CD4-positive, alpha-beta T cell (primary cell): ENCODE measurements around the gene TEX14. TPM values are rescaled to one million over a fixed set of nuclear protein-coding genes. Genes with fewer than 3 reads are reported as not detected.
"Not testable (repeated sequence)": the region's sequence is repeated elsewhere in the genome, so short reads cannot be mapped to it uniquely, and the experiment has no call there.

Source experiments
- ATAC-seq: fragments of 200-7000 bp; cut with Tn5 transposase; one replicate; pipeline ENCODE4 v1.10.0; 2022; ENCODE audit warnings: mild to moderate bottlenecking; ENCODE audit not compliant: poor library complexity
- CTCF ChIA-PET: fragments of 350-600 bp; sonication (Branson Sonifier 250); formaldehyde crosslinking; loops from one replicate; lab custom pipeline; 2021; ENCODE audit warnings: antibody characterized with exemption, inconsistent platforms; lab: Charles Lee
- POLR2A ChIA-PET: fragments of 350-600 bp; sonication (Branson Sonifier 250); formaldehyde crosslinking; loops from one replicate; lab custom pipeline; 2021; ENCODE audit warnings: antibody characterized with exemption, inconsistent platforms; lab: Charles Lee
- DNase-seq, 14 experiments: peaks; one replicate each; pipeline ENCODE4 v3.0.0-alpha.2; 2013 to 2020; ENCODE audit warnings: mixed read lengths in 2 of 14
- H3K27ac ChIP-seq, 2 donors: one replicate each; pipeline versions ENCODE4 v1.5.1 to v1.7.0; 2013; ENCODE audit warnings: low read length in 2 of 2, low read depth in 1 of 2, mild to moderate bottlenecking in 1 of 2
- H3K27me3 ChIP-seq, 2 experiments: 1 replicate in 1 of 2; 2 replicates in 1 of 2; pipeline versions ENCODE4 v1.6.1 to v1.7.0; 2013; ENCODE audit warnings: low read length in 2 of 2, control low read depth in 1 of 2, mild to moderate bottlenecking in 1 of 2, moderate library complexity in 1 of 2; ENCODE audit not compliant: insufficient read depth in 2 of 2, control insufficient read depth in 1 of 2
- H3K36me3 ChIP-seq: one replicate; pipeline ENCODE4 v1.6.1; 2013; ENCODE audit warnings: low read length, control low read depth; ENCODE audit not compliant: insufficient read depth
- H3K4me1 ChIP-seq: one replicate; pipeline ENCODE4 v1.6.1; 2013; ENCODE audit warnings: low read length, control low read depth; ENCODE audit not compliant: insufficient read depth
- H3K4me3 ChIP-seq: one replicate; pipeline ENCODE4 v1.5.1; 2013; ENCODE audit warnings: mild to moderate bottlenecking, low read length, moderate library complexity
- H3K9me3 ChIP-seq, 2 experiments: 1 replicate in 1 of 2; 2 replicates in 1 of 2; pipeline versions ENCODE4 v1.6.1 to v1.7.0; 2013; ENCODE audit warnings: low read length in 2 of 2, mild to moderate bottlenecking in 2 of 2, control low read depth in 1 of 2, moderate library complexity in 1 of 2; ENCODE audit not compliant: control insufficient read depth in 1 of 2, insufficient read depth in 1 of 2
- H3K27ac Mint-ChIP-seq: one replicate; pipeline ENCODE4 v1.8.0; 2020; ENCODE audit warnings: mixed read lengths
- H3K27me3 Mint-ChIP-seq: one replicate; pipeline ENCODE4 v1.8.0; 2021; ENCODE audit warnings: mixed read lengths
- H3K36me3 Mint-ChIP-seq: one replicate; pipeline ENCODE4 v1.8.0; 2021; ENCODE audit warnings: low read depth, mixed read lengths
- H3K4me1 Mint-ChIP-seq: one replicate; pipeline ENCODE4 v1.8.0; 2021; ENCODE audit warnings: low read depth, mixed read lengths
- H3K4me3 Mint-ChIP-seq: one replicate; pipeline ENCODE4 v1.8.0; 2020; ENCODE audit warnings: mild to moderate bottlenecking, mixed read lengths
- H3K9me3 Mint-ChIP-seq: one replicate; pipeline ENCODE4 v1.8.0; 2020; ENCODE audit warnings: mixed read lengths
- CTCF ChIP-seq: fragments of 200-600 bp; IDR thresholded peaks from one replicate; pipeline ENCODE4 v1.8.0; 2022; ENCODE audit warnings: antibody characterized with exemption, mild to moderate bottlenecking
- intact Hi-C, 2 experiments: fragments of 100-400 bp; cut with DNase I in 1 of 2; cut with micrococcal nuclease in 1 of 2; formaldehyde crosslinking; loops; one replicate each; pipeline versions ENCODE4 v1.15.1 to v1.9.0; 2023 to 2025; cut with DNase I, micrococcal nuclease
- total RNA-seq, 174 experiments: library from RNA in 2 of 174; stranded (reverse) in 2 of 174; gene quantifications; one replicate each; pipeline ENCODE4 v1.2.3 and lab custom pipeline; 2021 to 2026

The TEX14 gene
- total RNA-seq, 2 experiments from 2014 or later: 0.47 to 0.66 TPM

DNA sequence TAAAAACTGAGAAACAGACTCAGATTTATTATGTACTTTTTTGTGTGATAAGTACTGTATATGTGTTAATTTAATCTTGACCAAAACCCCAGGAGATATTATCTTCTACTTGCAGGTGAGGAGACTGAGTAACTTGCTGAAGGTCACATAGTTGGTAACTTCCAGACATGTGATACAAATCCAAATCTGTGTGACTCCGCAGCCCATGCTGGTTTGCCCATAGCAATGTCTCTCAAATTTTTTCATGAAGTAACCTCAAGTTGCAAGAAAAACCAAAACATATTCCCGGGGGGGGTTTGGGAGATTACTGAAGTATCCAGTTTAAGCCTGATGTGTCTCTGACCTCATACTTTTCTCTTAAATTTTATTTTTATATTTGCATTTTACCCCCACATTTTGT is 3.3 kb downstream of the TEX14 start:
- Histone ChIP-seq H3K4me1 (peaks cover 13% of the 10 kb centered on the region), H3K27me3 (no peaks in the 10 kb centered on the region), H3K27ac (no peak overlapping the region), H3K36me3 (no peaks in the 10 kb centered on the region), H3K9me3 (no peaks in the 10 kb centered on the region), H3K4me3 (no peak overlapping the region)
- Mint-ChIP-seq H3K4me1 (peaks cover 16% of the 10 kb centered on the region), H3K27ac (no peak overlapping the region), H3K36me3 (peaks cover 12% of the 10 kb centered on the region), H3K27me3 (no peaks in the 10 kb centered on the region), H3K4me3 (no peak overlapping the region), H3K9me3 (no peaks in the 10 kb centered on the region)
- ChIA-PET POLR2A (interaction anchor here (1.0 kb wide), 1 partner anchor 57 kb away, joined by 3 read pairs; no protein-coding TSS in a partner anchor), CTCF (no interaction called here)
- intact Hi-C loops: no loop called here
- no peak for ATAC-seq
- TF ChIP-seq CTCF: no peak
- DNase-seq: no peak

DNA sequence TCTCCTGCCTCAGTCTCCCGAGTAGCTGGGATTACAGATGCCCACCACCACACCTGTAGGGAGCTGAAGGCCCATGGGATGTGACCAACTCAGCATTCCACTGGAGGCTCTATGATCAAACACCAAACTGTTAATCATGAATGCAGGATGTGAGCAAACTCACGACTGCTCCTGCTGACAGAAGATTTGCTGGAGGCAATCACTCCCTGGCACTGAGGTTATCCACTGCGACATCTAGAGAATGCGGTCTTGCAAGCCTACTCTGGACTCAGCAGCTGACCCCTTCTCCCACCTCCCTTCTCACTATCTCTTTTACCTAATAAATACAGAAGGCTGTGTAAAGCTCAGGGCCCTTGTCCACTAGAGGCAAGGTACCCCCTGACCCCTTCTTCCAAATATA is 4.9 kb downstream of the TEX14 start:
- peaks cover 1% of the 10 kb centered on the region for H3K4me1 Mint-ChIP-seq
- Histone ChIP-seq H3K27me3 (no peaks in the 10 kb centered on the region), H3K27ac (no peak overlapping the region), H3K36me3 (no peaks in the 10 kb centered on the region), H3K4me3 (no peak overlapping the region), H3K4me1 (peaks cover 3% of the 10 kb centered on the region), H3K9me3 (no peaks in the 10 kb centered on the region)
- no peaks in the 10 kb centered on the region for H3K27me3 Mint-ChIP-seq
- CTCF ChIA-PET: no interaction called here
- DNase-seq (no peak), ATAC-seq (no peak)
- no peaks in the 10 kb centered on the region for H3K36me3 Mint-ChIP-seq
- intact Hi-C loops: no loop called here
- no peaks in the 10 kb centered on the region for H3K9me3 Mint-ChIP-seq
- no peak for TF ChIP-seq CTCF
- POLR2A ChIA-PET: no interaction called here
- H3K27ac Mint-ChIP-seq: no peak overlapping the region
- H3K4me3 Mint-ChIP-seq: no peak overlapping the region

GRCh38 chr17:58684462-58684861 is 7.4 kb downstream of the TEX14 start:
- H3K36me3 Mint-ChIP-seq, H3K4me3 ChIP-seq, H3K27ac Mint-ChIP-seq, H3K9me3 Mint-ChIP-seq, H3K27me3 ChIP-seq, H3K4me3 Mint-ChIP-seq, intact Hi-C loops, H3K27me3 Mint-ChIP-seq, H3K4me1 Mint-ChIP-seq, CTCF ChIA-PET, ATAC-seq, POLR2A ChIA-PET, H3K4me1 ChIP-seq, DNase-seq, H3K27ac ChIP-seq, H3K36me3 ChIP-seq, H3K9me3 ChIP-seq: not testable (repeated sequence)

DNA sequence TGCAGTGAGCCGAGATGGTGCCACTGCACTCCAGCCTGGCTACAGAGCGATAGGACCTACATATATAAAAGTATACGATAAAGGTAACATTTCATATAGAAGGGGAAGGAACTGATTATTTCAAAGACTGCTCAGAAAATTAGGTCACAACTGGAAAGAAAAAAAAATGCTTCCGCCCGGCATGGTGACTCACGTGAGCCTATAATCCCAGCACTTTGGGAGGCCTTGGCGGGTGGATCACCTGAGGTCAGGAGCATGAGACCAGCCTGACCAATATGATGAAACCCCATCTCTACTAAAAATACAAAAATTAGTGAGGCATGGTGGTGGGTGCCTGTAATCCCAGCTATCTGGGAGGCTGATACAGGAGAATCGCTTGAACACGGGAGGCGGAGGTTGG is 7.8 kb downstream of the TEX14 start:
- Histone ChIP-seq H3K4me3 (no peak overlapping the region), H3K4me1 (no peaks in the 10 kb centered on the region), H3K27ac (no peak overlapping the region), H3K27me3 (no peaks in the 10 kb centered on the region), H3K9me3 (no peaks in the 10 kb centered on the region), H3K36me3 (no peaks in the 10 kb centered on the region)
- Mint-ChIP-seq H3K9me3 (no peaks in the 10 kb centered on the region), H3K27me3 (no peaks in the 10 kb centered on the region), H3K36me3 (no peaks in the 10 kb centered on the region), H3K4me1 (no peaks in the 10 kb centered on the region), H3K27ac (no peak overlapping the region), H3K4me3 (no peak overlapping the region)
- CTCF ChIA-PET: no interaction called here
- POLR2A ChIA-PET: no interaction called here
- ATAC-seq: no peak
- DNase-seq: no peak
- intact Hi-C loops: no loop called here
- no peak for TF ChIP-seq CTCF
